Measurements from ENCODE around the gene C22orf15. TPM values are rescaled to one million over a fixed set of nuclear protein-coding genes. Genes with fewer than 3 reads are reported as not detected.

The C22orf15 gene
- total and polyA plus RNA-seq, 10 donors, result 0.29 to 1.4 (median 0.73) TPM; not detected in 3

DNA sequence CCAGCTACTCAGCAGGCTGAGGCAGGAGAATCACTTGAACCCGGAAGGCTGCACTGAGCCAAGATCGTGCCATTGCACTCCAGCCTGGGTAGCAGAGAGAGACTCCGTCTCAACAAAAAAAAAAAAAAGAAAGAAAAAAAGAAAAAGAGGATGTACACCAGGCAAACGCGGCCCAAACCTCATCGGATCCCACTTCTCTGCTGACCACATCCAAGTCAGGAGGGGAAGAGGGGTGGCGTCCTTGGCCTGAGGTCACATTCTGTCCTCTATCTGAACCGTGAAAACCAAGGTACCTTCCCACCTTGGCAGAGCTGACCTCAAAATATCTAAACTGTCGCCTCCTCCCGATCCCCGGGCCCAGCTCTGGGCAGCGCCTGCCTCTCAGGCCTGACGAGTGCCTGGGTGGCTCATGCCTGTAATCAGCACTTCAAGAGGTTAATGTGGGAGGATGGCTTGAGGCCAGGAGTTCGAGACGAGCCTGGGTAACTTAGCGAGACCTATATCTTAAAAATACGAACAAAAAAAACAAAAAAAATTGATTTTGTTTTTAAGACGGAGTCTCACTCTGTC, 46.9 kb upstream of the C22orf15 start:
- WGBS, 5 donors, result 55 to 66% (median 62%) methylated on average over 18 of the region's 18 CpGs

DNA sequence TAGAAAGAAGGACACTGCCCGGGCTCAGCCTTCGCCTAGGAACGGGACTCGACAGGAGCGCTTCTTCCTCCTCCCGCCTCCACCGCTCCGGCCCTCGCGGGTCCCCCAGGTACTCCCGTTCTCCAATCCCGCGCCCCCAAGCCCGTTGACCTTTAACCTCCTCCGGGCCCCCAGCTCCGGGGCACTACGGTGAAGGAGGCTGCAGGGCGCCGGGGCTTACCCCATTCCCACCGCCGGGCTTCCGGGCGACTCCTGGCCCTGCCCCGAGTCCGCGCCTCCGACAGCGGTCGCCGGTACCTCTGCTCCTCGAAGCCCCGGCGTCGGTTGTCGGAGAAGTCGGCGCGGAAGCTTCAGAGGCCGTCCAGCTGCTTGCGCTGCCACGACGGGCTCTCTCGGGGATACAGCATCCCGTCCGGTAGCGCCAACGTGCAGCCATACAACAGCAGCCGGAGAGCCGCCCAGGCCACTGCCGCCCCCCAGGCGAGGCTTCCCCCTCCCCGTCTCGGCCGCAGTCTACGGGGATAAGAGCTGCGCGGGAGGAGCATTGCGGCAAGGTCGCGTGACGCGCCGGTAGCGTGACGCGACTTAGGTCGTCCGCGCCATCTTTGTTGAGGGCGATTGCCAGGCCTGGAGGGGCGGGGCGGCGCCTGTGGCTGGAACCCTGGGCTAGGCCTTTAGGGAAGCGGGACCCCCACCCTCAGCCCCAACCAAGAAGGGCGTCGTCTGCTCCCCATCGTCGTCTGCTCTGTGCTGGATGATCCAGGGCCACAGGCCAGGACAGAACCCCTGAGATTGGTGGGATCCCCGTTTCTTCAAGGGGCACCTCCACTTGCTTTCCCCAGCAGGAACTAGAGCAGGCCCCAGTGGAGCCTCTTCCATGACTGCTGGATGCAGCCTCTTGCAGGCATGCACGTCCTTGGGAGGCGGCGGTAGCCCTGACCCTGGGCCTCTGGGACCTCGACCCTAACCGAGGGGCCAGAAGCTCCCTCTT, 45.7 kb upstream of the C22orf15 start:
- Histone ChIP-seq H3K9me3 (no peaks in the 10 kb centered on the region), H3K27ac (peak overlapping the region; percentile 71 to 92 (median 83)), H3K4me3 (peak overlapping the region; percentile 72 to 96 (median 81)), H3K4me1 (peaks cover 7 to 26% (median 21%) of the 10 kb centered on the region in 6 donors), H3K36me3 (peaks cover 0 to 33% (median 24%) of the 10 kb centered on the region in 6 donors), H3K27me3 (replicated peaks in 1 of 7) (no peaks in the 10 kb centered on the region)
- 1 to 6% (median 4%) methylated on average over 25 to 84 of the region's 84 CpGs for WGBS, 5 donors
- TF ChIP-seq POLR2A (IDR thresholded peaks at IDR 0.05) (peak in 1 of 3 donors; percentile 73), POLR2AphosphoS5 (IDR thresholded peaks at IDR 0.05) (peak; percentile 97 to 98 (median 98))
- TF ChIP-seq, protein P1, sequence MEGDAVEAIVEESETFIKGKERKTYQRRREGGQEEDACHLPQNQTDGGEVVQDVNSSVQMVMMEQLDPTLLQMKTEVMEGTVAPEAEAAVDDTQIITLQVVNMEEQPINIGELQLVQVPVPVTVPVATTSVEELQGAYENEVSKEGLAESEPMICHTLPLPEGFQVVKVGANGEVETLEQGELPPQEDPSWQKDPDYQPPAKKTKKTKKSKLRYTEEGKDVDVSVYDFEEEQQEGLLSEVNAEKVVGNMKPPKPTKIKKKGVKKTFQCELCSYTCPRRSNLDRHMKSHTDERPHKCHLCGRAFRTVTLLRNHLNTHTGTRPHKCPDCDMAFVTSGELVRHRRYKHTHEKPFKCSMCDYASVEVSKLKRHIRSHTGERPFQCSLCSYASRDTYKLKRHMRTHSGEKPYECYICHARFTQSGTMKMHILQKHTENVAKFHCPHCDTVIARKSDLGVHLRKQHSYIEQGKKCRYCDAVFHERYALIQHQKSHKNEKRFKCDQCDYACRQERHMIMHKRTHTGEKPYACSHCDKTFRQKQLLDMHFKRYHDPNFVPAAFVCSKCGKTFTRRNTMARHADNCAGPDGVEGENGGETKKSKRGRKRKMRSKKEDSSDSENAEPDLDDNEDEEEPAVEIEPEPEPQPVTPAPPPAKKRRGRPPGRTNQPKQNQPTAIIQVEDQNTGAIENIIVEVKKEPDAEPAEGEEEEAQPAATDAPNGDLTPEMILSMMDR (IDR thresholded peaks at IDR 0.05 in 8 of 11, conservative IDR thresholded peaks at IDR 0.05 in 3 of 11), result peak in 3 of 11 experiments; percentile 15 to 25 (median 16)
- peak; percentile 96 for DNase-seq
- intact Hi-C loops (cut with DNase I; ENCODE audit: low total_unique reads), result loop anchor here (5.0 kb wide), 1 partner anchor 70 kb away; the partner anchor contains the start of gene SMARCB1

More for the DNA sequence above, 46.9 kb upstream of the C22orf15 start:
- Histone ChIP-seq H3K4me3 (peak overlapping the region in 7 of 8 donors; percentile 72 to 90 (median 78)), H3K9me3 (no peaks in the 10 kb centered on the region), H3K4me1 (peaks cover 7 to 26% (median 21%) of the 10 kb centered on the region in 6 donors), H3K27me3 (replicated peaks in 1 of 7) (no peaks in the 10 kb centered on the region), H3K36me3 (peaks cover 0 to 45% (median 35%) of the 10 kb centered on the region in 6 donors), H3K27ac (peak overlapping the region in 2 of 8 donors; percentile 88 to 92)
- TF ChIP-seq POLR2A (IDR thresholded peaks at IDR 0.05), result no peak
- TF ChIP-seq, protein P1 (IDR thresholded peaks at IDR 0.05 in 8 of 11, conservative IDR thresholded peaks at IDR 0.05 in 3 of 11), result no peak
- no peak for TF ChIP-seq POLR2AphosphoS5 (IDR thresholded peaks at IDR 0.05)
- peak; percentile 76 for DNase-seq
- intact Hi-C loops (cut with DNase I; ENCODE audit: low total_unique reads), result loop anchor here (5.0 kb wide), 1 partner anchor 71 kb away; the partner anchor contains the start of gene SMARCB1

DNA sequence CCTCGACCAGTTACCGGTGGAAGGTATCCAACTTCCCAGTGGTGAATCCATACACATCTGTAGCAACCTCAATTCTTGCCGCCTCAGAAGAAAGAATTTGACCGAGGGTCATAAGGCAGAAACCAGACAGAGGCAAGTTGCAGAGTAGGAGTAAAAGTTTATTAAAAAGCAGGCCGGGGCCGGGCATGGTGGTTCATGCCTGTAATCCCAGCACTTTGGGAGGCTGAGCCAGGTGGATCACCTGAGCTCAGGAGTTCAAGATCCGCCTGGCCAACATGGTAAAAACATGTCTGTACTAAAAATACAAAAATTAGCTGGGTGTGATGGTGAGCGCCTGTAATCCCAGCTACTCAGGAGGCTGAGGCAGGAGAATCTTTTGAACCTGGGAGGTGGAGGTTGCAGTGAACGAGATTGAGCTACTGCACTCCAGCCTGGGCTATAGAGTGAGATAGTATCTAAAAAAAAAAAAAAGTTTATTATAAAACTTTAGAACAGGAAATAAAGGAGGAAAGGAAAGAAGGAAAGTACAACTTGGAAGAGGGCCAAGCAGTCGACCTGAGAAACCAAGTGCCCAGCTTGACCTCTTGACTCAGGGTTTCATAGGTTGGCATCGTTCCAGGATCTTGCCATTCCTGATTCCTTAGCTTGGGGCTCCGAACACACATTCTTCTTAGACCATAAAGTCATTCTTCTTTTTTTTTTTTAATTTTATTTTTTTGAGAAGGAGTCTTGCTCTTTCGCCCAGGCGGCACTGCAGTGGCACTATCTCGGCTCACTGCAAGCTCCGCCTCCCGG, 44.2 kb upstream of the C22orf15 start:
- TF ChIP-seq POLR2AphosphoS5 (IDR thresholded peaks at IDR 0.05) (no peak), POLR2A (IDR thresholded peaks at IDR 0.05) (no peak)
- 86 to 92% (median 88%) methylated on average over 17 of the region's 17 CpGs for WGBS, 5 donors
- no peak overlapping the region for H3K27ac ChIP-seq
- no peak overlapping the region for H3K4me3 ChIP-seq
- intact Hi-C loops (cut with DNase I; ENCODE audit: low total_unique reads), result loop anchor here (5.0 kb wide), 1 partner anchor 69 kb away; the partner anchor contains the start of gene SMARCB1
- no peaks in the 10 kb centered on the region for H3K27me3 ChIP-seq (replicated peaks in 1 of 7)
- H3K36me3 ChIP-seq, result peaks cover 0 to 18% (median 15%) of the 10 kb centered on the region in 6 donors
- no peak for DNase-seq
- H3K9me3 ChIP-seq, result no peaks in the 10 kb centered on the region
- peaks cover 7 to 26% (median 21%) of the 10 kb centered on the region in 6 donors for H3K4me1 ChIP-seq

DNA sequence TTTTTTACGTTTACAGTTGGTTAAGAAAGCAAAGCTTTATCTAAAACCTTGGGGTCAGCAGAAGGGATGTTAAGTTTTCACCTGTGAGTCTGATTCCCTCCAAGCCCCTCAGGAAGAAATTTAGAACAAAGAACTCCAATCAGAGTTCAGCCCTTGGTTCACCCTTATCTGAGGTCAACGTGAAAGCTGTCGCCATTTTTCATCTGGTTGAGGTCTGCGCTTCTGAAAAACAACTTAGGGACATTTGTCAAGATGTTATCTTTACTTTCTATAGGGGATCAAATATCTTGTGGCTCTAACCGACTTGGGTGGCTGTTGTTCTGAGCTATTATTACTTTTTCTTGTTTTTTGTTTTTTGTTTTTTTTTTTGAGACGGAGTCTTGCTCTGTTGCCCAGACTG, 41.9 kb upstream of the C22orf15 start:
- TF ChIP-seq POLR2A (IDR thresholded peaks at IDR 0.05) (no peak), POLR2AphosphoS5 (IDR thresholded peaks at IDR 0.05) (no peak)
- TF ChIP-seq, protein P1 (IDR thresholded peaks at IDR 0.05 in 8 of 11, conservative IDR thresholded peaks at IDR 0.05 in 3 of 11), result no peak
- intact Hi-C loops (cut with DNase I; ENCODE audit: low total_unique reads), result no loop called here
- Histone ChIP-seq H3K36me3 (no peaks in the 10 kb centered on the region), H3K4me1 (peaks cover 6 to 16% (median 14%) of the 10 kb centered on the region in 6 donors), H3K9me3 (no peaks in the 10 kb centered on the region), H3K27me3 (replicated peaks in 1 of 7) (no peaks in the 10 kb centered on the region), H3K4me3 (no peak overlapping the region), H3K27ac (no peak overlapping the region)
- no peak for DNase-seq
- WGBS, 5 donors, result 64 to 87% (median 85%) methylated on average over 6 of the region's 6 CpGs
